Body of pancreas (tissue), 4 donors: ENCODE results near the gene MCM8.

Experiments
- CTCF ChIP-seq, 7 experiments: fragments of 450-650 bp in 4 of 7; fragments of 200-600 bp in 3 of 7; sonication (generic) in 3 of 7; IDR thresholded peaks; one replicate each; pipeline ENCODE4 v1.5.1; 2016 to 2019; ENCODE audit warnings: antibody characterized with exemption in 7 of 7
- POLR2A ChIP-seq, 3 donors: fragments of 450-650 bp; IDR thresholded peaks; one replicate each; pipeline ENCODE4 v1.6.1; 2016; ENCODE audit warnings: antibody characterized with exemption in 3 of 3, mild to moderate bottlenecking in 2 of 3

GRCh38 chr20:6000871-6001270 lies 50.4 kb downstream of the MCM8 start:
- no peak for TF ChIP-seq CTCF (IDR thresholded peaks at IDR 0.05)
- no peak for TF ChIP-seq POLR2A (IDR thresholded peaks at IDR 0.05)
